Common myeloid progenitor, CD34-positive (primary cell): ENCODE data around the gene STX8.

Experiments
- CTCF ChIA-PET: fragments of 350-600 bp; sonication (Branson Sonifier 250); formaldehyde crosslinking; loops from one replicate; lab custom pipeline; 2021; ENCODE audit warnings: antibody characterized with exemption; lab: Charles Lee
- POLR2A ChIA-PET: fragments of 350-600 bp; sonication (Branson Sonifier 250); formaldehyde crosslinking; loops from one replicate; lab custom pipeline; 2021; ENCODE audit warnings: antibody characterized with exemption; lab: Charles Lee
- DNase-seq, 3 donors: peaks; one replicate each; pipeline versions ENCODE4 v3.0.0 to v3.0.0-alpha.2; 2013
- H3K27ac ChIP-seq, 2 experiments: 1 replicate in 1 of 2; 2 replicates in 1 of 2; pipeline ENCODE4 v1.7.0; 2013; ENCODE audit warnings: inconsistent platforms in 2 of 2, low read length in 2 of 2, mild to moderate bottlenecking in 2 of 2, low read depth in 1 of 2, moderate library complexity in 1 of 2; ENCODE audit not compliant: severe bottlenecking in 2 of 2, insufficient read depth in 1 of 2, poor library complexity in 1 of 2
- H3K27me3 ChIP-seq, 5 experiments: replicated peaks in 2 of 5; 1 replicate in 3 of 5; 2 replicates in 2 of 5; pipeline versions ENCODE4 v1.6.1 to v1.7.0; 2013; ENCODE audit warnings: low read length in 4 of 5, mild to moderate bottlenecking in 2 of 5, moderate library complexity in 2 of 5, inconsistent platforms in 1 of 5; ENCODE audit not compliant: insufficient read depth in 5 of 5, control insufficient read depth in 4 of 5
- H3K36me3 ChIP-seq, 4 experiments: 1 replicate in 2 of 4; 2 replicates in 2 of 4; pipeline versions ENCODE4 v1.6.1 to v1.7.0; 2013; ENCODE audit warnings: low read length in 3 of 4, control low read depth in 1 of 4, mild to moderate bottlenecking in 1 of 4; ENCODE audit not compliant: control insufficient read depth in 4 of 4, insufficient read depth in 4 of 4
- H3K4me1 ChIP-seq, 4 experiments: 1 replicate in 3 of 4; 2 replicates in 1 of 4; pipeline versions ENCODE4 v1.6.1 to v1.7.1; 2013; ENCODE audit warnings: low read length in 3 of 4, mild to moderate bottlenecking in 3 of 4, control low read depth in 1 of 4, inconsistent platforms in 1 of 4, moderate library complexity in 1 of 4; ENCODE audit not compliant: control insufficient read depth in 4 of 4, insufficient read depth in 4 of 4; ENCODE audit errors: control extremely low read depth in 1 of 4
- H3K4me3 ChIP-seq, 7 experiments: 1 replicate in 4 of 7; 2 replicates in 3 of 7; pipeline versions ENCODE4 v1.5.1 to v1.7.0; 2013; ENCODE audit warnings: mild to moderate bottlenecking in 7 of 7, low read length in 6 of 7, moderate library complexity in 6 of 7, inconsistent platforms in 2 of 7, low read depth in 2 of 7, control low read depth in 1 of 7; ENCODE audit not compliant: insufficient read depth in 4 of 7, control insufficient read depth in 1 of 7; ENCODE audit errors: extremely low read depth in 1 of 7
- H3K9me3 ChIP-seq, 5 experiments: 1 replicate in 4 of 5; 2 replicates in 1 of 5; pipeline versions ENCODE4 v1.6.1 to v1.7.1; 2013; ENCODE audit warnings: low read length in 4 of 5, mild to moderate bottlenecking in 2 of 5, inconsistent platforms in 1 of 5, low read depth in 1 of 5, moderate library complexity in 1 of 5; ENCODE audit not compliant: control insufficient read depth in 4 of 5, insufficient read depth in 2 of 5; ENCODE audit errors: control extremely low read depth in 1 of 5
- WGBS: methylation state at CpG from one replicate; pipeline ENCODE4 v1.1.5; 2013; ENCODE audit not compliant: insufficient coverage; 5-methylcytosine and 5-hydroxymethylcytosine counted together

The STX8 gene

DNA sequence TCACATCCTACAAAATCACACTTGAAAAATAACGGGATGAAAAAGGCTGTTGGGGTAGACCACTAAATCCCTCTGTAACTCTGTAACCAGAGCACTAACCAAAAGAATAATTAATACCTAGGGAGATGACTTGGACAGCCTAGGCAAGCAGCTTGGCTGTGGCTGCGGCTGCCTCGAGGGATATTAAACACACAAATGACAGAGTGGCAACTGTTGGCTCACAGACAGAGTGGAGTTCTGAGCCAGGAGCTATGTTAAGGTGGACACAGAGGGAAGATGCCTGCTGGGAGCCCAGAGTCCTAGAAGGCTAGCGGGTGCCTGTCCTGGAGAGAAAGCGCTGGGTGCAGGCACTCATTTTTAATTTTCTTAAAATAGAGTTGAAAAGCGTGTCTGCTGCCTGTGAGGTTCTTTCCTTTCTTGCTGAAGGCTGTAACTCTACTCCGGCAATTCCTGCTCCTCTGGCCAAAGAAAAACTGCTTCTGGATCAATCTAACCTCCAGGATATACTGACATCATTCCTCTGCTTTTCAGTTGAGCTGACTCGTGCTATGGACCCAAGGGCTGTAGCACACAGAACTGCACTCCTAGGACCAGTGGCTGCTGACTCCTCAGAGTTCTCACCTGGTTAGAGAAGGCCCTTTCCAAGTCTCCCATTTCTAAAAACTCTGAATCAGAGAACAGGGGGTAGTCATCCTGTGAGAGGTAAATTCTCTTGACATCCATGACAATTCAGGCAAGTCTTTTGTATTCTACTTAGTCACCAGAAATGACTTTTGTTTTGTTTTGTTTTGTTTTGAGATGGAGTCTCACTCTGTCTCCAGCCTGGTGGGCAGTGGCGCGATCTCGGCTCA is 147.9 kb downstream of the STX8 start:
- H3K9me3 ChIP-seq, result no peaks in the 10 kb centered on the region
- H3K4me3 ChIP-seq, result no peak overlapping the region
- H3K4me1 ChIP-seq, result peaks cover 0 to 2% (median 0%) of the 10 kb centered on the region in 4 experiments
- peaks cover 0 to 2% (median under 1%) of the 10 kb centered on the region in 4 experiments for H3K36me3 ChIP-seq
- no peaks in the 10 kb centered on the region for H3K27me3 ChIP-seq
- no peak overlapping the region for H3K27ac ChIP-seq
- 96% methylated on average over 8 of the region's 11 CpGs for WGBS
- no peak for DNase-seq
- POLR2A ChIA-PET, result no interaction called here
- CTCF ChIA-PET, result no interaction called here

DNA sequence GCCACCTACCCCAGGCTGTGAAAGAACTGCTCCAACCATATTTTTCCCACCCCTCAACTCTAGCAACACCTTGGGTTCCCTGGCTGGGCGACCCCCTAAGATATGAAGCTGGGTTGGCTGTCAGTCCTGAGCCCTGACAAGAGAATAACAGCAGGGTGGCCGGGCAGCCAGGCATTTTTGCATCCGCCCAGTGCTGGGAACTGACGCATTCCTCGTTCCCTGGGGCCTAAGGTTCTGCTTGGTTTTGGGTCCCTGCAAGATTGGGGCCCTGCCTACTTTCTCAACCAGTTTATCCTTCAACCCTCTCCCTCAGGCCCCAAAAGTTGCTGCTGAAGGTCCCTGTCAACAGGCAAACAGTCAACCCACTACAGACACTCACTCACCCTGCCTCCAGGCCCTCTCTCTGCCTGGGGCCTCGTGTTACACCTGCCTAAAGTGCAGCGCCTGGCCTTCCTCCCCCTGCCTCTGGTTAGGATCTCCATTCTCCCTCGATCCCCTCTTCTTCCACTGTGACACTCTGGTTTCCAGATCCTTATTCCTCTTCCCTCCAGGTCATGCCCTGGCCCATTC is 151.5 kb downstream of the STX8 start:
- POLR2A ChIA-PET, result no interaction called here
- H3K27ac ChIP-seq, result no peak overlapping the region
- no peak overlapping the region for H3K4me3 ChIP-seq
- no peak for DNase-seq
- 97% methylated on average over 6 of the region's 8 CpGs for WGBS
- peaks cover 0 to 16% (median 0%) of the 10 kb centered on the region in 5 experiments for H3K9me3 ChIP-seq
- no peaks in the 10 kb centered on the region for H3K4me1 ChIP-seq
- CTCF ChIA-PET, result no interaction called here
- no peaks in the 10 kb centered on the region for H3K27me3 ChIP-seq
- H3K36me3 ChIP-seq, result peaks cover 0 to 11% (median 3%) of the 10 kb centered on the region in 4 experiments

DNA sequence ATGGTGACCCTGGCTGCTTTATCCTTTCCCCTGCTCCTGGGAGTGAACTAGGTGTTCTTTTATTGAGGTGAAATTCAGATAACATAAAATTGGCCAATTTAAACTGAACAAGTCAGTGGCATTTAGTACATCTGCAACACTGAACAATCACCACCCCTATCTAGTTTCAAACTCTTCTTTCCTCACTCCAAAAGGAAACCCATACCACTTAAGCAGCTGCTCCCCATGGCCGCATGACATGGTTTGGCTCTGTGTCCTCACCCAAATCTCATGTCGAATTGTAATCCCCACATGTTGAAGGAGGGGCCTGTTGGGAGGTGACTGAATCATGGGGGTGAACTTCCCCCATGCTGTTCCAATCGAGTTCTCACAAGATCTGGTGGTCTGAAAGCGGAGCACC is 154.1 kb downstream of the STX8 start:
- POLR2A ChIA-PET, result no interaction called here
- Histone ChIP-seq H3K4me1 (no peaks in the 10 kb centered on the region), H3K36me3 (peaks cover 3 to 16% (median 4%) of the 10 kb centered on the region in 4 experiments), H3K27me3 (no peaks in the 10 kb centered on the region), H3K9me3 (peaks cover 0 to 31% (median 9%) of the 10 kb centered on the region in 5 experiments), H3K27ac (no peak overlapping the region), H3K4me3 (no peak overlapping the region)
- CTCF ChIA-PET, result no interaction called here
- WGBS, result 100% methylated on average over 2 of the region's 4 CpGs
- no peak for DNase-seq

DNA sequence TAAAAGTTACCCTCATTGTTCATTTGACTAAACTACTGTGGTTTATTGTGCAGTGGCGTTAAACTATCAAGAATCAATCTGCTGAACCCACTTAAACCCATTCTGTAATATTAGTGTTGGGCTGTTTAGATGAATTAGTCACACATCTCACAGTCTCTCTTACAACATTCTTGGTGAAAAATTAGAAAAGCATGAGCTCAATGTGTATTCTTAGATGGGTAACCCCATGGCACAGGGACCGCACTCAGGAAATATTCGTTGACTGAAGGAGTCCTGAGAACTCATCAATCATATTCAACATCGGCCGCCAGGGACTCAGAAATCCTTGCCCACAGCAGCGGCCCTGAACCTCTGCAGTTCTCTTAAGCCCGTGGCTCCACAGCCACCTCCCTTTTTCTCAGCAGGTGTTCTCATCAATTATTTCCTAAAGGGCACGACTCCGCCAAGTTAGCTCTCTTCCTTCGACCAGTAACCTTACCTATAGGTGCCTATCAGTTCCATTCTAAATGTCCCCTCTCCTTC is 155.6 kb downstream of the STX8 start:
- peaks cover 0 to 31% (median 9%) of the 10 kb centered on the region in 5 experiments for H3K9me3 ChIP-seq
- H3K4me1 ChIP-seq, result no peaks in the 10 kb centered on the region
- H3K27me3 ChIP-seq, result no peaks in the 10 kb centered on the region
- ChIA-PET POLR2A (no interaction called here), CTCF (no interaction called here)
- H3K27ac ChIP-seq, result no peak overlapping the region
- H3K4me3 ChIP-seq, result no peak overlapping the region
- peaks cover 3 to 16% (median 5%) of the 10 kb centered on the region in 4 experiments for H3K36me3 ChIP-seq
- DNase-seq, result no peak
- WGBS, result 94% methylated on average over 9 of the region's 10 CpGs

DNA sequence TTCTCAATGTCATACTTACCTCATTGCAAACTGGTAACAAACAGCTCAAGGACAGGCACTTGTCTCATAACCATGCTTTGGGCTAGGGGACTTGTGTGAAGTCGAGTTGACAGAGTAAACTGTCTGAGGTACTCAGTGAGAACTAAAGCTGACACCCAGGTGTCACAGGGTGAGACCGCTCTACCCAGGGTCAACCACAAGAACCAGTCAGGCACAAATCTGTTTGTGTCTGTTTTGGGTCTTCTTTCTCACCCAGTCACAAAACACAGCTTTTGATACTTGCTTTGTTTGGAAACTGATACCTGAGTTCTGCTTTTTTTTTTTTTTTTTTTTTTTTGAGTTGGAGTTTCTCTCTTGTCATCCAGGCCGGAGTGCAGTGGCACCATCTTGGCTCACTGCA is 161.1 kb downstream of the STX8 start:
- H3K9me3 ChIP-seq, result peaks cover 0 to 18% (median 9%) of the 10 kb centered on the region in 5 experiments
- no peak overlapping the region for H3K27ac ChIP-seq
- ChIA-PET CTCF (no interaction called here), POLR2A (interaction anchor here (0.6 kb wide), 1 partner anchor 19 kb away, joined by 4 read pairs; no protein-coding TSS in a partner anchor)
- H3K36me3 ChIP-seq, result peaks cover 2 to 5% (median 4%) of the 10 kb centered on the region in 4 experiments
- WGBS, result no CpG with 5 or more reads among the region's 3 CpGs
- H3K4me3 ChIP-seq, result no peak overlapping the region
- no peaks in the 10 kb centered on the region for H3K27me3 ChIP-seq
- DNase-seq, result no peak
- no peaks in the 10 kb centered on the region for H3K4me1 ChIP-seq

DNA sequence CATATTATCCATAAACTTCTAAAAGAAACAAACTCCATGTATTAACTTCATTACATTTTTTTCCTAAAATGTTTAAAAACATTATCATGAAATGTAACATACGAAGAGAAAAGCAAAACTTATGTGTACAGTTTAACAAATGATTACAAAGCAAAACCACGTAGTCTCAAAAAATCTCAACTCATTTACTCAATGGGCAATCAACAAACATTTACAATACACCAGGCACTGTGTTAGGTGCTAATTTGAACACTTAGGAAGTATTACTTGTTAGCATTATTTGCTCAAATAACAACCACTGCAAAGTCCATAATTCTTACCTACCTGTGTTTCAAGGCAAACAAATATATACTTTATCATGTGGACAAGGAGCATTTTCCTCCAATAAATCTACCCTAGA is 164.9 kb downstream of the STX8 start:
- Histone ChIP-seq H3K9me3 (no peaks in the 10 kb centered on the region), H3K36me3 (no peaks in the 10 kb centered on the region), H3K27me3 (no peaks in the 10 kb centered on the region), H3K27ac (no peak overlapping the region), H3K4me3 (no peak overlapping the region), H3K4me1 (no peaks in the 10 kb centered on the region)
- POLR2A ChIA-PET, result no interaction called here
- no peak for DNase-seq
- CTCF ChIA-PET, result no interaction called here
- WGBS, result 100% methylated on average over 1 of the region's 2 CpGs

DNA sequence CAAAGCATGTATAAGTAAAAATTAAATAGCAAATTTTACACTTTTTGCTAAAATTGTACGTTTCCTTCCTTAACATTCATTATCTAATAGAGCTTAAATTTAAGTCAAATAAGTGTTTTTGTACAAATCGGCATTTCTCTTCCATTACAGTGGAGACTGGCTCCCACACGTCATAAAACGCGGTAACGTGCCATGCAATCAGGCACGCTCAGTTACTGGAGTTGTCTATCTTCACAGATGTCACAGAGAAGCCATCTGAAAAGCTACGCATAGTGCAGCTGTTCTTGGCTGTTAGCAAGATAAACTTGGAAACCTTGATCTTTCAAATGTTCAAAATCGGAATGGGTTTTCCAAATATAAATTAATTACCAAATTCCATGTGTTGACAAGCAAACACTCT is 165.3 kb downstream of the STX8 start:
- WGBS, result 98% methylated on average over 7 of the region's 9 CpGs
- Histone ChIP-seq H3K27me3 (no peaks in the 10 kb centered on the region), H3K36me3 (no peaks in the 10 kb centered on the region), H3K9me3 (no peaks in the 10 kb centered on the region), H3K4me3 (no peak overlapping the region), H3K27ac (no peak overlapping the region), H3K4me1 (no peaks in the 10 kb centered on the region)
- CTCF ChIA-PET, result no interaction called here
- no peak for DNase-seq
- POLR2A ChIA-PET, result no interaction called here
